ENCODE results near the gene MLXIP.
"Not testable (repeated sequence)": the region's sequence is repeated elsewhere in the genome, so short reads cannot be mapped to it uniquely, and the experiment has no call there.

The MLXIP gene

GRCh38 chr12:122096591-122097149 lies 18.1 kb downstream of the MLXIP start:
- no peak for DNase-seq

- no peak for DNase-seq
Observed at GRCh38 chr12:122097584-122097926, 19.0 kb downstream of the MLXIP start.

- DNase-seq: peak; percentile 67
Observed at GRCh38 chr12:122097927-122098756, 19.6 kb downstream of the MLXIP start.

GRCh38 chr12:122099280-122099749 lies 20.8 kb downstream of the MLXIP start:
- DNase-seq: no peak

- no peak for DNase-seq
Observed at GRCh38 chr12:122099856-122100255, 21.3 kb downstream of the MLXIP start.

- DNase-seq: no peak
Observed at GRCh38 chr12:122100568-122100967, 22.0 kb downstream of the MLXIP start.

- no peak for DNase-seq
Observed at GRCh38 chr12:122102331-122102730, 23.8 kb downstream of the MLXIP start.

GRCh38 chr12:122104844-122105243 lies 26.3 kb downstream of the MLXIP start:
- DNase-seq: no peak

GRCh38 chr12:122105496-122105895 lies 26.9 kb downstream of the MLXIP start:
- DNase-seq: not testable (repeated sequence)

- no peak for DNase-seq
Observed at GRCh38 chr12:122106843-122107242, 28.3 kb downstream of the MLXIP start.

GRCh38 chr12:122107261-122107660 lies 28.7 kb downstream of the MLXIP start:
- DNase-seq: no peak

- peak; percentile 26 for DNase-seq
Observed at GRCh38 chr12:122111089-122111641, 32.6 kb downstream of the MLXIP start.

GRCh38 chr12:122116707-122117535 lies 38.4 kb downstream of the MLXIP start:
- DNase-seq: no peak

GRCh38 chr12:122117979-122118378 lies 39.4 kb downstream of the MLXIP start:
- DNase-seq: no peak

- DNase-seq: not testable (repeated sequence)
Observed at GRCh38 chr12:122121341-122121740, 42.8 kb downstream of the MLXIP start.

- DNase-seq: no peak
Observed at GRCh38 chr12:122121745-122122144, 43.2 kb downstream of the MLXIP start.

- DNase-seq: peak; percentile 36
Observed at GRCh38 chr12:122123051-122123760, 44.6 kb downstream of the MLXIP start.

- DNase-seq: no peak
Observed at GRCh38 chr12:122123761-122124145, 45.2 kb downstream of the MLXIP start.

GRCh38 chr12:122124370-122124769 lies 45.8 kb downstream of the MLXIP start:
- no peak for DNase-seq

- DNase-seq: no peak
Observed at GRCh38 chr12:122125452-122126341, 47.1 kb downstream of the MLXIP start.

GRCh38 chr12:122126342-122126635 lies 47.7 kb downstream of the MLXIP start:
- no peak for DNase-seq

Data from NCI-H226 (cell line).